Neural progenitor cell (in vitro differentiated cells): Measurements from ENCODE around the gene AKAP8. TPM values are rescaled to one million over a fixed set of nuclear protein-coding genes. Genes with fewer than 3 reads are reported as not detected.

Experiments used
- DNase-seq: peaks from one replicate; pipeline ENCODE4 v3.0.0-alpha.2; 2016; ENCODE audit warnings: low spot score
- H2AFZ ChIP-seq: fragments of 200-600 bp; sonication (generic); replicated peaks from 2 replicates; pipeline ENCODE4 v1.6.1; 2016; ENCODE audit warnings: antibody characterized with exemption
- H3F3A ChIP-seq: fragments of 200-600 bp; sonication (generic); 2 replicates; pipeline ENCODE4 v1.6.1; 2016; ENCODE audit warnings: antibody characterized with exemption, low read depth
- H3K27ac ChIP-seq: fragments of 200-600 bp; sonication (generic); 2 replicates; pipeline ENCODE4 v1.5.1; 2016; ENCODE audit warnings: mild to moderate bottlenecking
- H3K27me3 ChIP-seq: fragments of 200-600 bp; sonication (generic); 2 replicates; pipeline ENCODE4 v1.6.1; 2016; ENCODE audit warnings: mild to moderate bottlenecking, moderate library complexity
- H3K36me3 ChIP-seq: fragments of 200-600 bp; sonication (generic); 2 replicates; pipeline ENCODE4 v1.5.1; 2016
- H3K4me1 ChIP-seq: fragments of 200-600 bp; sonication (generic); 2 replicates; pipeline ENCODE4 v1.6.1; 2016; ENCODE audit warnings: mixed run types
- H3K4me2 ChIP-seq: fragments of 200-600 bp; sonication (generic); 2 replicates; pipeline ENCODE4 v1.6.1; 2016
- H3K4me3 ChIP-seq: fragments of 200-600 bp; sonication (generic); 2 replicates; pipeline ENCODE4 v1.5.1; 2016
- H3K79me2 ChIP-seq: fragments of 200-600 bp; sonication (generic); 2 replicates; pipeline ENCODE4 v1.6.1; 2016; ENCODE audit warnings: low read depth
- H3K9ac ChIP-seq: fragments of 200-600 bp; sonication (generic); 2 replicates; pipeline ENCODE4 v1.6.1; 2016
- H3K9me3 ChIP-seq: fragments of 200-600 bp; sonication (generic); 2 replicates; pipeline ENCODE4 v1.5.1; 2016; ENCODE audit warnings: low read depth
- H4K20me1 ChIP-seq: fragments of 200-600 bp; sonication (generic); 2 replicates; pipeline ENCODE4 v1.6.1; 2016; ENCODE audit warnings: low read depth
- H3K27ac Mint-ChIP-seq: 3 replicates; pipeline ENCODE4 v1.8.0; 2021; ENCODE audit warnings: mixed read lengths
- H3K27me3 Mint-ChIP-seq: 2 replicates; pipeline ENCODE4 v1.8.0; 2022; ENCODE audit warnings: low read depth, mild to moderate bottlenecking, inconsistent platforms, moderate library complexity, mixed read lengths; ENCODE audit not compliant: insufficient read depth
- H3K36me3 Mint-ChIP-seq: 3 replicates; pipeline ENCODE4 v1.8.0; 2021; ENCODE audit warnings: mixed read lengths
- H3K4me1 Mint-ChIP-seq: 3 replicates; pipeline ENCODE4 v1.8.0; 2021; ENCODE audit warnings: mixed read lengths
- H3K4me3 Mint-ChIP-seq: 3 replicates; pipeline ENCODE4 v1.8.0; 2021; ENCODE audit warnings: mild to moderate bottlenecking, moderate library complexity, mixed read lengths
- H3K9me3 Mint-ChIP-seq: 3 replicates; pipeline ENCODE4 v1.8.0; 2020; ENCODE audit warnings: mixed read lengths
- EZH2 ChIP-seq: fragments of 200-600 bp; sonication (generic); IDR thresholded peaks from 2 replicates; pipeline ENCODE4 v1.6.1; 2017; ENCODE audit warnings: antibody characterized with exemption, mild to moderate bottlenecking, moderate library complexity
- EZH2phosphoT487 ChIP-seq: fragments of 200-600 bp; sonication (generic); IDR thresholded peaks from 2 replicates; pipeline ENCODE4 v1.6.1; 2017; ENCODE audit warnings: antibody characterized with exemption
- total RNA-seq: library from RNA; depleted of rRNA; stranded (reverse); fragments of >200 nt; gene quantifications from 2 replicates; pipeline ENCODE4 v1.2.3, GENCODE V29; 2015; ENCODE audit warnings: low replicate concordance
- TF ChIP-seq, protein P1 (sequence below): fragments of 200-600 bp; sonication (generic); IDR thresholded peaks from 2 replicates; pipeline ENCODE4 v1.5.1; 2017; ENCODE audit warnings: antibody characterized with exemption, mild to moderate bottlenecking

Gene AKAP8
- total RNA-seq, 1 donor from 2014 or later = 20.1 TPM

DNA sequence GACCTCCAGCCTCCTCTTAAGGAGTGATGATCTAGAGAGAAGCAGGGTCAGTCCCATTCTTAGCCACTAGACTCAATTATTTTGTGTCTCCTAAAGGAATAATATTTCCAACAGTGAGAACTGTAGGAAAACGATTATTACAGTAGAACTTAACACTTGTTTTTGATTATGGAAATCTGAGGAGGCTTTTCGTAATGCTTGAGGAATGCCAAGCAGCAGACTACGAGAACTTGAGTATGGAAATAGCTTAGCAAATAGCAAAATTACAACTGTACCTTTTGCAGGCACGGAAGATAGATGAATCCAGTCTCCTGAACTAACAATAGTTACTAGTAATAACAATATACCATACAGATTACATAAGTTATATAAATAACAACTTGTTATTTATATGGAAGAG is 59.5 kb downstream of the AKAP8 start:
- Mint-ChIP-seq H3K4me3 (no peak overlapping the region), H3K27me3 (peaks cover 5% of the 10 kb centered on the region), H3K4me1 (peaks cover 41% of the 10 kb centered on the region), H3K9me3 (peaks cover 8% of the 10 kb centered on the region), H3K36me3 (peaks cover 20% of the 10 kb centered on the region), H3K27ac (no peak overlapping the region)
- no peak overlapping the region for H3K9ac ChIP-seq
- H3K4me3 ChIP-seq = no peak overlapping the region
- H3F3A ChIP-seq = peaks cover 7% of the 10 kb centered on the region
- no peak overlapping the region for H2AFZ ChIP-seq
- TF ChIP-seq, protein P1, sequence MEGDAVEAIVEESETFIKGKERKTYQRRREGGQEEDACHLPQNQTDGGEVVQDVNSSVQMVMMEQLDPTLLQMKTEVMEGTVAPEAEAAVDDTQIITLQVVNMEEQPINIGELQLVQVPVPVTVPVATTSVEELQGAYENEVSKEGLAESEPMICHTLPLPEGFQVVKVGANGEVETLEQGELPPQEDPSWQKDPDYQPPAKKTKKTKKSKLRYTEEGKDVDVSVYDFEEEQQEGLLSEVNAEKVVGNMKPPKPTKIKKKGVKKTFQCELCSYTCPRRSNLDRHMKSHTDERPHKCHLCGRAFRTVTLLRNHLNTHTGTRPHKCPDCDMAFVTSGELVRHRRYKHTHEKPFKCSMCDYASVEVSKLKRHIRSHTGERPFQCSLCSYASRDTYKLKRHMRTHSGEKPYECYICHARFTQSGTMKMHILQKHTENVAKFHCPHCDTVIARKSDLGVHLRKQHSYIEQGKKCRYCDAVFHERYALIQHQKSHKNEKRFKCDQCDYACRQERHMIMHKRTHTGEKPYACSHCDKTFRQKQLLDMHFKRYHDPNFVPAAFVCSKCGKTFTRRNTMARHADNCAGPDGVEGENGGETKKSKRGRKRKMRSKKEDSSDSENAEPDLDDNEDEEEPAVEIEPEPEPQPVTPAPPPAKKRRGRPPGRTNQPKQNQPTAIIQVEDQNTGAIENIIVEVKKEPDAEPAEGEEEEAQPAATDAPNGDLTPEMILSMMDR = no peak
- no peak for TF ChIP-seq EZH2
- no peak for TF ChIP-seq EZH2phosphoT487
- H3K27me3 ChIP-seq = no peaks in the 10 kb centered on the region
- no peaks in the 10 kb centered on the region for H3K9me3 ChIP-seq
- peaks cover 100% of the 10 kb centered on the region for H4K20me1 ChIP-seq
- H3K4me1 ChIP-seq = peaks cover 17% of the 10 kb centered on the region
- peaks cover 100% of the 10 kb centered on the region for H3K79me2 ChIP-seq
- no peaks in the 10 kb centered on the region for H3K36me3 ChIP-seq
- no peak overlapping the region for H3K4me2 ChIP-seq
- no peak overlapping the region for H3K27ac ChIP-seq
- no peak for DNase-seq

DNA sequence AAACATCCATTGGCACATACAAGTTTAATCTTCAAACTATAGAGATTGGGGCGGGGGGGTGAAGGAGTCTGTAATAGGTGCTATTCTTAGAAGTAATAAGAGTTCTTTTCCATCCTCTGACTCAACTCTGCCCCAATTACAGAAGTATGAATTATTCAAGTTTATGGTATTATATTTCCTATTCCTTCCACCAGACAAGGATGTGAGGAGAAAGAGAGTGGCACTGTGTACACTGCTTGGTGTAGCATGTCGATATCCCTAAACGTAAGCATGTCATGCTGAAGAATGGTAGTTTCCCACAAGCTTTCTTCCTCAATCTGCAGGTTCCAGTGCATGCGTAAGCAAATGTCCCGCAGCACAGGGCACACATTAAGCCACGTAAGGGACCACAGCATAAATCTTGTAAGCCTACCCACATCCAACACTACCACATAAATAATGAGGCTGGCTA is 61.3 kb downstream of the AKAP8 start:
- H3K4me1 Mint-ChIP-seq = peaks cover 27% of the 10 kb centered on the region
- peaks cover 26% of the 10 kb centered on the region for H3K36me3 Mint-ChIP-seq
- H3K4me2 ChIP-seq = no peak overlapping the region

DNA sequence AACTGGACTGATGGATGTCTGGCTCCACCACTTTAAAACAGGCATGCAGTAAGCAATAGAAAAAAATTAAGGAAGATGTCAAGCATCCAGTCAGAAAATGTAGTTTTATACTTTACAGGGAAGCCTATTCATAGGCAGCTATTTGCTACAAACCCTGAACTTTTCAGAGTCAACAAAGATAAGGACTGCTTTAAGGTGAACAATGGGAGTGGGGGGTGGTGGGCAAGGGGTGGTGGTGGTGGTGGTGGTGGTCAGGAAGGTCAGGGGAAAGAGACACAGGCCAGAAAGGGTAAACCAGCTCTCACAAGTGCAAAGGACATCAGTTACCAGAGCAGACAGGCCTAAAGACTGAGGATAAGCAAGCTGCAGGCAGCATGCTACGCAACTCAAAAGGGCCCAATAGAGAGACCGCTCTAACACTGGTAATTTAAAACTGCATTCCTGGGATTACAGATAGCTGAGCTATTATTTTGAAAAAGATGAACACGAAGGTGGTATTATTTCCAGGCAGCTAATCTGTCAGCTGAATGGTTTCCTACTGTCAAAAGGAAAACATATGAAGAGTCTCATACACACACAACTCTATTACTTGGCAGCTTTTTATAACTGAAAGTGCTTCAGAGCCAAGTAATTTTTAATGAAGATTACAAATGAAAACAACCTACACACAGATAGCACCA is 62.1 kb downstream of the AKAP8 start:
- H3K27me3 Mint-ChIP-seq = peaks cover 3% of the 10 kb centered on the region
- Histone ChIP-seq H3F3A (no peaks in the 10 kb centered on the region), H3K4me1 (peaks cover 18% of the 10 kb centered on the region), H3K27ac (no peak overlapping the region), H3K9me3 (no peaks in the 10 kb centered on the region), H3K9ac (no peak overlapping the region), H2AFZ (no peak overlapping the region), H3K27me3 (no peaks in the 10 kb centered on the region), H3K4me3 (no peak overlapping the region), H3K79me2 (peaks cover 100% of the 10 kb centered on the region), H3K36me3 (no peaks in the 10 kb centered on the region), H3K4me2 (no peak overlapping the region), H4K20me1 (peaks cover 100% of the 10 kb centered on the region)
- H3K36me3 Mint-ChIP-seq = peaks cover 24% of the 10 kb centered on the region
- peaks cover 25% of the 10 kb centered on the region for H3K4me1 Mint-ChIP-seq
- H3K4me3 Mint-ChIP-seq = no peak overlapping the region
- DNase-seq = no peak
- H3K27ac Mint-ChIP-seq = no peak overlapping the region
- H3K9me3 Mint-ChIP-seq = peaks cover 11% of the 10 kb centered on the region
- TF ChIP-seq EZH2phosphoT487 = no peak
- TF ChIP-seq, protein P1 = no peak
- TF ChIP-seq EZH2 = no peak

More for the DNA sequence above, 61.3 kb downstream of the AKAP8 start:
- Mint-ChIP-seq H3K27ac (no peak overlapping the region), H3K27me3 (peaks cover 3% of the 10 kb centered on the region), H3K9me3 (peaks cover 13% of the 10 kb centered on the region), H3K4me3 (no peak overlapping the region)
- Histone ChIP-seq H3K27me3 (no peaks in the 10 kb centered on the region), H2AFZ (no peak overlapping the region), H3K79me2 (peaks cover 100% of the 10 kb centered on the region), H3K9ac (no peak overlapping the region), H4K20me1 (peaks cover 100% of the 10 kb centered on the region), H3F3A (no peaks in the 10 kb centered on the region), H3K4me1 (peaks cover 18% of the 10 kb centered on the region), H3K9me3 (no peaks in the 10 kb centered on the region), H3K36me3 (no peaks in the 10 kb centered on the region), H3K27ac (no peak overlapping the region), H3K4me3 (no peak overlapping the region)
- no peak for DNase-seq
- TF ChIP-seq, protein P1 = no peak
- no peak for TF ChIP-seq EZH2
- no peak for TF ChIP-seq EZH2phosphoT487
